ENCODE data around the gene PDE6G. TPM values are rescaled to one million over a fixed set of nuclear protein-coding genes. Genes with fewer than 3 reads are reported as not detected.

The PDE6G gene
- total RNA-seq: not detected

GRCh38 chr17:81656118-81656743 is at the start of gene PDE6G:
TSS of gene PDE6G (minus strand) at chr17:81656542. CDS start at chr17:81653305, 3,237 bp downstream.
- intact Hi-C loops (cut with DNase I): no loop called here
- 77 to 80% methylated on average over 5 to 10 of the region's 15 CpGs for WGBS, 2 donors
- H3K9me3 ChIP-seq: no peaks in the 10 kb centered on the region
- H3K27ac ChIP-seq: no peak within 1 kb of the TSS
- TF ChIP-seq POLR2A (IDR thresholded peaks at IDR 0.05) (no peak), CTCF (IDR thresholded peaks at IDR 0.05) (no peak)
- no peak for DNase-seq
- H3K4me3 ChIP-seq (replicated peaks in 1 of 3): no peak within 1 kb of the TSS
- no peaks in the 10 kb centered on the region for H3K27me3 ChIP-seq
- no peaks in the 10 kb centered on the region for H3K36me3 ChIP-seq
- no peaks in the 10 kb centered on the region for H3K4me1 ChIP-seq

GRCh38 chr17:81705518-81706231 is 49.3 kb upstream of the PDE6G start:
- peaks cover 24% of the 10 kb centered on the region in 2 donors for H3K36me3 ChIP-seq
- H3K27me3 ChIP-seq: no peaks in the 10 kb centered on the region
- 95 to 97% methylated on average over 30 of the region's 30 CpGs for WGBS, 2 donors

GRCh38 chr17:81703747-81704654 is 47.7 kb upstream of the PDE6G start:
- H3K4me3 ChIP-seq (replicated peaks in 1 of 3): peak overlapping the region; percentile 83 to 98 (median 90)
- H3K36me3 ChIP-seq: peaks cover 29 to 32% of the 10 kb centered on the region in 2 donors
- no peaks in the 10 kb centered on the region for H3K27me3 ChIP-seq
- WGBS, 2 donors: 35 to 47% methylated on average over 11 to 22 of the region's 27 CpGs
- peaks cover 18 to 24% of the 10 kb centered on the region in 2 donors for H3K4me1 ChIP-seq
- intact Hi-C loops (cut with DNase I): no loop called here
- TF ChIP-seq POLR2A (IDR thresholded peaks at IDR 0.05) (no peak), CTCF (IDR thresholded peaks at IDR 0.05) (no peak)
- peak overlapping the region; percentile 54 to 82 (median 79) for H3K27ac ChIP-seq
- DNase-seq: no peak
- H3K9me3 ChIP-seq: no peaks in the 10 kb centered on the region

More at GRCh38 chr17:81705518-81706231, 49.3 kb upstream of the PDE6G start:
- Histone ChIP-seq H3K9me3 (no peaks in the 10 kb centered on the region), H3K4me1 (peaks cover 22 to 27% of the 10 kb centered on the region in 2 donors), H3K4me3 (replicated peaks in 1 of 3) (no peak overlapping the region), H3K27ac (no peak overlapping the region)
- DNase-seq: no peak
- TF ChIP-seq POLR2A (IDR thresholded peaks at IDR 0.05): no peak
- no peak for TF ChIP-seq CTCF (IDR thresholded peaks at IDR 0.05)
- intact Hi-C loops (cut with DNase I): no loop called here

GRCh38 chr17:81702934-81703746 is 46.8 kb upstream of the PDE6G start, which contains the start of gene MRPL12:
TSS of gene MRPL12 (plus strand) at chr17:81703367. CDS start at chr17:81703502, 135 bp downstream.
- TF ChIP-seq POLR2A (IDR thresholded peaks at IDR 0.05) (peak in 1 of 2 donors; percentile 85), CTCF (IDR thresholded peaks at IDR 0.05) (peak in 3 of 6 experiments; percentile 28 to 47 (median 37))
- H3K27me3 ChIP-seq: no peaks in the 10 kb centered on the region
- peak within 1 kb of the TSS; percentile 77 to 82 (median 79) for H3K27ac ChIP-seq
- no peaks in the 10 kb centered on the region for H3K9me3 ChIP-seq
- peak; percentile 92 to 93 for DNase-seq
- WGBS, 2 donors: 0 to 3% methylated on average over 8 to 32 of the region's 102 CpGs
- H3K4me3 ChIP-seq (replicated peaks in 1 of 3): peak within 1 kb of the TSS; percentile 83 to 98 (median 90)
- peaks cover 29 to 39% of the 10 kb centered on the region in 2 donors for H3K36me3 ChIP-seq
- intact Hi-C loops (cut with DNase I): no loop called here
- peaks cover 18 to 24% of the 10 kb centered on the region in 2 donors for H3K4me1 ChIP-seq

Data from thyroid gland (tissue), 4 donors.